Activated CD4-positive, CD25-positive, alpha-beta regulatory T cell treated with anti-CD3 and anti-CD28 coated beads, Interleukin-2, amount 50 U/mL, for 72 hours (primary cell): ENCODE results near the gene CTCFL.

Experiments used
- DNase-seq: peaks from one replicate; pipeline ENCODE4 v3.0.0; 2021

Gene CTCFL

DNA sequence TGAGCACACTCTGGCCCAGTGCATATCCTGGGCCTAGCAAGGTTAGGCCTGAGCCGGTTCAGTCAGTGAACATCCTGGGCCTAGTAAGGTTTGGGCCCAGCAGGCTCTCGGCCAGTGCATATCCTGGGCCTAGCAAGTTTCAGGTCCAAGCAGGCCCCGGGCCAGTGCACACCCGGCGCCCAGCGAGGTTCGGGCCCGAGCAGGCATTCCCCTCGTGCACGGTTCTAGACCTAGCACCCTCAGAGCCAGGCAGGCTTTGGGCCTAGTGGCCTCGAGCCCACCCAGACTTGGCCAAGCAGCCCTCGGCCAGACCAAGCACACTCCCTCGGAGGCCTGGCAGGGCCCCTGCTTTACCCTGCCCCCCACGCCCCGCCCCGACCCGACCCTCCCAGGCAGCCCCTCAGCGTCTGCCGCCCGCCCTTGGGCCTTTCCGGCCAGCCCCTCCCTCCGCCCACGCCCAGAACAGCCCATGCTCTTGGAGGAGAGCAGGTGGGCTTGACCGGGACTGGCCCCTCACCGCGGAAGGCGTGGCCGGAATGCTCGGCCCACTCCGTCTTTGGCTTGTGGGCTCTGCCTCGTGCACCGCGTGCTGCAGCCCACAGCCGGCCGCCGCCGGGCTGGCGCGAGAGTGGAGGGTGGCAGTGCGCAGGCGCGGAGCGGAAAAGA, at the start of gene CTCFL:
Gene CTCFL (minus strand): TSS at position 630 of the 666 bp plus-strand sequence. CDS start 935 bp downstream, outside the sequence.
- DNase-seq: no peak

DNA sequence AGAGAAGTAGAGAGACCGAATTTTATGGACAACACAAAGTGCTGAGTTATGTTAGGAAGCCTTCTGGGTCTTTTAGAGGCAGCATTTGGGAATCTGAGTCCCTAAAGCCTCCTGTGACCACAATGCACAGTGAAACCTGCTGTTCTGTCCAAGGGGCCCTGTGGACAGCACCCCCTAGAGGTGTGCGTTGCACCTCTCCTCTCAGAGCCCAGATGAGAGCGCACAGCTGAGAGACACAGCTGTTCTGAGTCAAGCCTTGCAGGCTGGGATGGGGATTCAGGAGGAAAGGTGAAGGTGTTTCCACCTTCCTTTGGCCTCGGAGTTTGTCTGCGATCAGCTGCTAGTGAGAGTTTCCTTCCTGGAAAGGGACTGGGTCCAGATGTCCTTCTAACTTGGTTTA, 49.0 kb upstream of the CTCFL start:
- no peak for DNase-seq

DNA sequence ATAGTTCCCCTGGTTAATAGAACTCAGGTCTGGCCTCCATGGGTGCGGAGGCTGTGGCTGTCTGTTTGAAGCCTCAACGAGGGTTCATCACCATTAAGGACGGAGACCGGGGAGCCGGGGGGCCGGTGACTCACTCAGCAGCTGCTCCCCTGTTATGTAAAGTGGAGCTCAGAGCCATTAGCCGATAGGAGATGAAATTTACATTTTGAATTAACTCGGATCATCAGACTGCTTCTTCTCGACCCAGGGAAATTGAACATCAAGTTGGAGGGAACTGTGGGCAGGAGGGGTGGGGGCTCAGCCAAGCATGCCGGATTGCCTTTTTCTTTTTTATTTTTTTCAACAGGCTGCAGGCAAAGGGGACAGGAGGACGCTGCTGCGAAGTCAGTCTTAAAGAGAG, 48.3 kb upstream of the CTCFL start:
- DNase-seq: no peak

DNA sequence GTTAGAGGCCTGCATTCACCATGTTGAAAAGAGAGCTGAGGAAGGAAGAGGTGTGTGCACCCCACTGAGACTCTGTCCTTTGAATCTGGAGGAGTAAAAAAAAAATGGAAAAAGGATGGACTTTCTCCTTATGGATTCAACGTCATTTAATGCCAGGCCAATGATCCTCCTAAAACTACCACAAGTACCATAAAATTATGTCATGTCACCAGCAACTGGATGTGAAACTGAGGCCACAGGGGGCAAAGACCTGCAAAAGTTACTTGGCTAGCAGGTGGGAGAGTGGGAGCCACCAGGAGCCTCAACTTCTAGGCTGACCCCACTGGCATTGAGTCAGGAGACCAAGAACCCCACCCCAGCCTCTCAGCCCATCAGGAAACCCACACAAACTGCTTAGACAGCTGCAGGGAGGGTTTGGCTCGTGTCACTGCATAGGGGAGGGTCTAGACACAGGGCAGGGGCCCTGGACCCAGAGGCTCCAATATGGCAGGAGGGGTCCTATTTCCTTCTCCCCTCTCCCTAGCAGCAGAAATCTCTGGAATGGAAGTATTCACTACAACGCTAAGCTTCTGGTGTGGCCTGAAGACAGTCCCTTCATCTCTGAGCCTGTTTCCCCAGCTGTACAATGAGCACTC, 47.0 kb upstream of the CTCFL start:
- DNase-seq: no peak

GRCh38 chr20:57570920-57571319, 46.0 kb upstream of the CTCFL start:
- no peak for DNase-seq

- no peak for DNase-seq
Observed at GRCh38 chr20:57570145-57570850, 45.4 kb upstream of the CTCFL start.

DNA sequence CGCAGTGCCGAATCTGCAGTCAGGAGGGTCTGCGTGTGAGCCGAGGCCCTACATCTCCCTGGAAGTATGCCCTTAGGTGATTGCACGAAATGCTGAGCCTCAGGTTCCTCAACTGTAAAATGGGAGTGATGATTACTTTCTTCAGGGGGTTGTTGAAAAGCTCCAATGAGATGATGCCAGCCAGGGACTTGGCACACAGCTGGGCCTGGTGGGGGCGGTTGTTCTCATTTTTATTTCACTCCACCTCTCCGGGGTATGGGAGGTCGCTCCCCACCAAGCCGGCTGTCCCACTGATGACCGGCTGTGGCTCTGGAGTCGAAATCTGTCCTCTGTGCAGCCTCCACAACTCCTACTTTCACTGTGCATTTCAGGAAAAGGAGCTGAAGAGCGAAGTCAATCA, 44.0 kb upstream of the CTCFL start:
- DNase-seq: no peak

DNA sequence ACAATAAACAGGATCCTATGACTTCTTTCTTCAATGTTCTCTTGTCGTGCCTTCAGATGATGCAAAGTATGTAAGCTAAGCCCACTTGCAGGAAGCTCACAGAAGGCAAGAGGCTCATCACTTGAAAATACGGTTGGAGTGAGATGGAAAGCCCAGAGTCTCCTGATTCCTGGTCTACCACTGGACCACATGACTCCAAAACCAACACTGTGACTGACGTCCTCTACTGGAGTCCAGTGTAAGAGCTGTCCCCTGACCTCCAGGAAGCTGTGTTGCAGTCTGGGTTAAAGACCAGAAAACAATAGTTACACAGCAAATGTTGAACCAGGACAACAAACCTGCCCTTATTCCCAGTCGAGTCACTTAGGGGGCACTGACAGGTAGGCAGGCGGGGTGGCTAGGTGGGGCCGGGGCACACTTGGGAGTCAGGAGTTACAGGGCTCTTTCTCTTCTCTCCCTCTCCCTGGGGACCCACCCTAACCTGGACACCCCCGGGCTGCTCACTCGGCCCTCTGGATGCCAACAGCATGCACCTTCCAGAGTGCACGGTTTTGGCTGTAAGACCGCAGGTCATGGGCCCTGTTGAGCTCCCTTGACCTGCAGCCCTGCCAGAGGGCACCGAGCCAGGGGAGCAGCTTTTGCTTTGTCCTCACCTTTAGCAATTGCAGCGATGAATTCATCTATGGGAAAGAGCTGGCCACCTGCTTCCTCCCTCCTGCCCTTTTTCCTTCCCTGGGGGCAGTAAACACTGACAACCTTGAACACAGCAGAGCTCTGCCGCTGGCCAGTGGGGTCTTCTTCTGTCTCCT, 43.4 kb upstream of the CTCFL start:
- no peak for DNase-seq

DNA sequence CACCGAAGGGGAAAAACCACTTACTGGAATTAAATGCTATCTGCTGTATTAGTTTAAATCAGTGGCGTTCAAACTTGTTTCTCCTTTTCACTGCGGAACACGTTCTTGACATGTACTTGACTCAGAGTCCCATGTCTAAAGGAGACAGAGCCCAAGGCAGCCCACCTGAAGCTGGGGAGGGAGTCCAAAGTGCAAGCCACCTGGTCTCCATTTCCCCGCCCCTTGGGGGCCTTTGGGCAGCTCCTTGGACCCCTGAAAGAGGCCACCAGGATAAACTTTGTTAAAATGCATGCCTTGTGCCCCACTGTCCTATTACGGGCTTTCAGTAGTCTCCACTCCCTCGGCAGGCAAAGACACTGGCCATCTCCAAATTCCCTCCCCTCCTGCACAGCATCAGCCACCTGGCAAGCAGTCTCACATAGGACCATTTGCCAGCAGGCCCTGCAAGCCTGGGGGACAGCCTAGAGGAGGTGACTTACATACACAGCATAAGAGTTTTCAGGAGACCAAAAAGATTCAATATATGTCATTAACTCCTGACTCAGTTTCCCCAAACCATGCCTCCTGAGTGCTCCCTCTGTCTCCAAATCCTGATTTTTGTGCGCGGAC, 42.6 kb upstream of the CTCFL start:
- DNase-seq: no peak

GRCh38 chr20:57566803-57567459, 42.0 kb upstream of the CTCFL start:
- no peak for DNase-seq

- no peak for DNase-seq
Observed at GRCh38 chr20:57566399-57566798, 41.5 kb upstream of the CTCFL start.

GRCh38 chr20:57564951-57565642, 40.2 kb upstream of the CTCFL start:
- no peak for DNase-seq

DNA sequence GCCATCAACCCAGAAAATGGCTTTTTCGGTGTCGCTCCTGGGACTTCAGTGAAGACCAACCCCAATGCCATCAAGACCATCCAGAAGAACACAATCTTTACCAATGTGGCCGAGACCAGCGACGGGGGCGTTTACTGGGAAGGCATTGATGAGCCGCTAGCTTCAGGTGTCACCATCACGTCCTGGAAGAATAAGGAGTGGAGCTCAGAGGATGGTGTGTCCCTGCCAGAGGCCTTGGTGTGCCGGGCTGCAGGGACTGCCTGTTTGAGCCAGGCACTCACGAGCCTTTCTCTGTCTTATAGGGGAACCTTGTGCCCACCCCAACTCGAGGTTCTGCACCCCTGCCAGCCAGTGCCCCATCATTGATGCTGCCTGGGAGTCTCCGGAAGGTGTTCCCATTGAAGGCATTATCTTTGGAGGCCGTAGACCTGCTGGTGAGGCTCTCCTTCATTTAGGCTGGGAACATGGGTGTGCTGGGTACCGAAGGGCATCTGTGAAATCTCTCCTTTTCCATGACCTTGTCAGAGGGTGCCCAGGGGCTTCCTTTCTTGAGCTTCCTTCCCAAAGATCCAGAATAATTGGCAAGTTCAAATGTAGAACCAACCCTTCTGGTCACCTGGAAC, 39.4 kb upstream of the CTCFL start:
- DNase-seq: no peak

DNA sequence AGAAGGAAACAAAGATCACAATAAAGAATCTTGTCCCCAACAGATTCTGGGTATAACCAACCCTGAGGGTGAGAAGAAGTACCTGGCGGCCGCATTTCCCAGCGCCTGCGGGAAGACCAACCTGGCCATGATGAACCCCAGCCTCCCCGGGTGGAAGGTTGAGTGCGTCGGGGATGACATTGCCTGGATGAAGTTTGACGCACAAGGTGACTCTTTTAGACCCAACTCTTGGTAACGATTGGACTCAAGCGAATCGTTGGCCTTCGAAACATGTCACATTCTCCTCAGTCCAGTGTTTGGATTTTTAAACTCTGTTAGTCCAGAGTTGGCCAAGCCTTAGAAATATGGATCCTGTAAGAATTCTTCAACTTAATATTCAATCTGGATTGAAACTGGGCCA, 38.6 kb upstream of the CTCFL start:
- no peak for DNase-seq

DNA sequence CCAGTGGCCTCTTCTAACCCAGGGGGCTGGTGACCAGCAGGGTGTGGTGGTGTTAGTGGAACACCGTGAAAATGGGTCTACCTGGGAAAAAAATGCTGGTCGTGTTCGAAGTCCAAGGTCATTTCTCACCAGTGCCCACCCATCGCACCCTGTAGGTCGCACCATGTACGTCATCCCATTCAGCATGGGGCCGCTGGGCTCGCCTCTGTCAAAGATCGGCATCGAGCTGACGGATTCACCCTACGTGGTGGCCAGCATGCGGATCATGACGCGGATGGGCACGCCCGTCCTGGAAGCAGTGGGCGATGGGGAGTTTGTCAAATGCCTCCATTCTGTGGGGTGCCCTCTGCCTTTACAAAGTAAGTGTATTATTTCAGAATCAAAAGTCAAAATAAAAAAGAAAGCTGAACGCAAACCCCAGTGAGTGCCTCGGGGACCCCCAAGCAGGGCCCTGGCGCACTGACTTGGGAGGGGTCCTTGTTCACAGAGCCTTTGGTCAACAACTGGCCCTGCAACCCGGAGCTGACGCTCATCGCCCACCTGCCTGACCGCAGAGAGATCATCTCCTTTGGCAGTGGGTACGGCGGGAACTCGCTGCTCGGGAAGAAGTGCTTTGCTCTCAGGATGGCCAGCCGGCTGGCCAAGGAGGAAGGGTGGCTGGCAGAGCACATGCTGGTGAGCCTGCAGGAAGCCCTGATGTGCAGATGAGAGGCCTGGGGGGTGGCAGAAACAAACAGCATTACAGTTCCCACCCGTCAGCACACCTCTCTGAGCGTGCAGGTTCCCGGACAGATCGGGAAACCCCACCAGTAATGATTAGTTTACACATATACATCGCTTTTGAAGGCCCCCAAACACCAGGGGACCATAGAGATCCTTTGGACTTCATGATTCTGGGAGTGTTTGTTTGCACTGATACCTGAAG, 37.9 kb upstream of the CTCFL start:
- DNase-seq: no peak

GRCh38 chr20:57561356-57562279, 36.7 kb upstream of the CTCFL start:
- no peak for DNase-seq

- DNase-seq: no peak
Observed at GRCh38 chr20:57560554-57561355, 35.8 kb upstream of the CTCFL start, which contains the start of gene PCK1. TSS of gene PCK1 (plus strand) at chr20:57561110. CDS start at chr20:57561412, 302 bp downstream.
